VCaP (cell line): Measurements from ENCODE around the gene YWHAB.

Experiments
- H3K27ac ChIP-seq: fragments of 450-650 bp; 2 replicates; pipeline ENCODE4 v1.5.1; 2017
- TF ChIP-seq, protein P1 (sequence below): fragments of 450-650 bp; conservative IDR thresholded peaks from 2 replicates; pipeline ENCODE4 v1.5.1; 2017; ENCODE audit warnings: mild to moderate bottlenecking, moderate library complexity

Gene YWHAB

DNA sequence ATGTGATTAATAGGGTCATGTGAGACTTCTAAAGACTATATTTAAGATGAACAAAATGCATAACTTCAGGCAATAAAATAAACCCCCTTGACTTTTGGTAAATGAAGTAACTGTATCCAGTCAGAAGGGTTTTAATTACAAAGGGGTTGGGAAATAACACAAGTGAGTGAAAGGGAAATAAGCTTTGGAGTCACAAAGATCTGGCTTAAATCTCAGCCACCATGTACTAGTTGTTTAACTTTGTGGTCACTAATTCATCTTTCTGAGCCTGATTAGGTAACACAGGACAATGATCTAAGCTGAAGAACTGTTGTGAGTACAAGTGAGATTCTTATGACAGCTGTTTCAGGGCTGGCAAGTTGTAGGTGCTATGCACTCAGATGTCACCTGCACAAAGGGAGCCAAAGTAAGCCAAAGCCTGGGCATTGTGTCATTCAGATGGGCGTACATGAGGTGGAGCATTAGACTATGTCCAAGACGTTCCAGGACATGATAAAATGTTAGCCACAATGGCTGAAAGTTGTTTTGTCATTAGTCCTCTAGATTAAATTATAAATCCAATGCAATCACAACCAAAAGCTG is 60.9 kb downstream of the YWHAB start:
- TF ChIP-seq, protein P1, sequence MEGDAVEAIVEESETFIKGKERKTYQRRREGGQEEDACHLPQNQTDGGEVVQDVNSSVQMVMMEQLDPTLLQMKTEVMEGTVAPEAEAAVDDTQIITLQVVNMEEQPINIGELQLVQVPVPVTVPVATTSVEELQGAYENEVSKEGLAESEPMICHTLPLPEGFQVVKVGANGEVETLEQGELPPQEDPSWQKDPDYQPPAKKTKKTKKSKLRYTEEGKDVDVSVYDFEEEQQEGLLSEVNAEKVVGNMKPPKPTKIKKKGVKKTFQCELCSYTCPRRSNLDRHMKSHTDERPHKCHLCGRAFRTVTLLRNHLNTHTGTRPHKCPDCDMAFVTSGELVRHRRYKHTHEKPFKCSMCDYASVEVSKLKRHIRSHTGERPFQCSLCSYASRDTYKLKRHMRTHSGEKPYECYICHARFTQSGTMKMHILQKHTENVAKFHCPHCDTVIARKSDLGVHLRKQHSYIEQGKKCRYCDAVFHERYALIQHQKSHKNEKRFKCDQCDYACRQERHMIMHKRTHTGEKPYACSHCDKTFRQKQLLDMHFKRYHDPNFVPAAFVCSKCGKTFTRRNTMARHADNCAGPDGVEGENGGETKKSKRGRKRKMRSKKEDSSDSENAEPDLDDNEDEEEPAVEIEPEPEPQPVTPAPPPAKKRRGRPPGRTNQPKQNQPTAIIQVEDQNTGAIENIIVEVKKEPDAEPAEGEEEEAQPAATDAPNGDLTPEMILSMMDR, result no peak

DNA sequence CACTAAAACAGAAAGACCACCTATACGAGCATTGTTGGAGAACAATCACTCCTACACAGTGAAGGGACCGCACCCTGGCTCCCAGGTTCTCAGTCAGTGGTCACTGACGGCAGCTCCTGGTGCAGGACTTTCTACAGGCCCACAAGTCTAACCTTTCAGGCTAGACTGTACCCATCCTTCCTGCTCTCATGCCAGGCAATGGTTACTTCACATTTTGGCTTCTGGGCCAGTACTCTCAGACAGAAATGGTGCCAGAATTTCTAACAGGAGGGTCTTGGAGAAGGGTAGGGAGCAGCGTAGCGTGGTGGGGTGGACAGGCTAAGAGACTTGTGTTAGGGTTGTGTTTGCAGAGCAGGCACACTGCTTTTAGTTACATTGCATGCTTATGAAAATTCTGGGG is 62.6 kb downstream of the YWHAB start:
- TF ChIP-seq, protein P1, result no peak
- H3K27ac ChIP-seq, result no peak overlapping the region

More for the DNA sequence above, 60.9 kb downstream of the YWHAB start:
- H3K27ac ChIP-seq, result no peak overlapping the region

GRCh38 chr20:44948513-44948912 is 63.0 kb downstream of the YWHAB start:
- no peak overlapping the region for H3K27ac ChIP-seq
- TF ChIP-seq, protein P1, result no peak

- no peak overlapping the region for H3K27ac ChIP-seq
- TF ChIP-seq, protein P1, result no peak
Observed at GRCh38 chr20:44950368-44950767, 64.9 kb downstream of the YWHAB start.

DNA sequence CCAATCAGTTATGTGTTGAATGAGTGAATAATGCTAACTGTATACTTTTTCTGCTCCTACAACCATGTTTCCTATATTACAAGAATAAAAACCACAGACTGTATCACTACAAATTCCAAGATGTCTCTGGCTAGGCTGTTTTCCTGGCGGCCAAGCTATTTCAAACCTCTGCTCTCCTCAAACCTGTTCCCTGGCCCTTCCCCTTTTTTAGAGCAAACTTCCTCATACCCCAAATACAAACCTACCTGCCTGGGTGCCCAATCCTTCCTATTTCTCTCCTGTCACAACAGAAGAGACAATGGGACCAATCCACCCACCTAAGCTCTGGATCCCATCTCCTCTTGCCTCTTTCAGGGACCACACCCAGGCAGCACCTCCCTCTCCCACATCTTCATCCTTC is 67.2 kb downstream of the YWHAB start:
- TF ChIP-seq, protein P1, result no peak
- no peak overlapping the region for H3K27ac ChIP-seq

GRCh38 chr20:44954211-44954610 is 68.7 kb downstream of the YWHAB start:
- TF ChIP-seq, protein P1, result no peak
- no peak overlapping the region for H3K27ac ChIP-seq

GRCh38 chr20:44955270-44955669 is 69.8 kb downstream of the YWHAB start:
- TF ChIP-seq, protein P1, result no peak
- no peak overlapping the region for H3K27ac ChIP-seq
